Lower leg skin (tissue), 3 donors: Measurements from ENCODE around the gene ZFP14.

Experiments used
- POLR2A ChIP-seq, 2 donors: fragments of 450-650 bp; IDR thresholded peaks; one replicate each; pipeline ENCODE4 v1.6.1; 2016 to 2017; ENCODE audit warnings: antibody characterized with exemption in 2 of 2, mild to moderate bottlenecking in 1 of 2, moderate library complexity in 1 of 2
- TF ChIP-seq, protein P1 (sequence below), 3 donors: fragments of 450-650 bp; IDR thresholded peaks; one replicate each; pipeline ENCODE4 v1.5.1; 2016; ENCODE audit warnings: antibody characterized with exemption in 3 of 3, mild to moderate bottlenecking in 3 of 3, moderate library complexity in 2 of 3

DNA sequence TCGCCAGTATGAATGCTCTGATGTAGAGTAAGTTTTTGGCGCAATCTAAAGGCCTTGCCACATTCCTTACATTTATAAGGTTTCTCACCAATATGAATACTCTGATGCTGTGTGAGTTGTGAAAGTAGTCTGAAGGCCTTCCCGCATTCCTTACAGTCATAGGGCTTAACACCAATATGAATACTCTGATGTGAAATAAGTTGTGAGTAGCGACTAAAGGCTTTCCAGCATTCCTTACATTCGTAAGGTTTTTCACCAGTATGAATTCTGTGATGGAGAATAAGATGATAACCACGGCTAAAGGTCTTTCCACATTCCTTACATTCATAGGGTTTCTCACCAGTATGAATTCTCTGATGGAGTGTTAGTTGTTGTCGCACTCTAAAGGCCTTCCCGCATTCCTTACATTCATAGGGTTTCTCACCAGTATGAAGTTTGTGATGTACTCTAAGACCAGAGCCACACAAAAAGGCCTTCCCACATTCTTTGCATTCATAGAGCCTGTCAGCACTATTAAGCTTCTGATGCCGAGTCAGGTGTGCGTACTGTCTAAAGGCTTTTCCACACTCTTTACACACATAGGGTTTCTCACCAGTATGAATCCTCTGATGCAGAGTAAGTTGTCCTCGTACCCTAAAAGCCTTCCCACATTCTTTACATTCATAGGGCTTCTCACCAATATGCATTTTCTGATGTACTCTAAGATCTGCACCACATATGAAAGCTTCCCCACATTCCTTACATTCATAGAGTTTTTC, 14.1 kb upstream of the ZFP14 start:
- no peak for TF ChIP-seq POLR2A (IDR thresholded peaks at IDR 0.05)
- TF ChIP-seq, protein P1, sequence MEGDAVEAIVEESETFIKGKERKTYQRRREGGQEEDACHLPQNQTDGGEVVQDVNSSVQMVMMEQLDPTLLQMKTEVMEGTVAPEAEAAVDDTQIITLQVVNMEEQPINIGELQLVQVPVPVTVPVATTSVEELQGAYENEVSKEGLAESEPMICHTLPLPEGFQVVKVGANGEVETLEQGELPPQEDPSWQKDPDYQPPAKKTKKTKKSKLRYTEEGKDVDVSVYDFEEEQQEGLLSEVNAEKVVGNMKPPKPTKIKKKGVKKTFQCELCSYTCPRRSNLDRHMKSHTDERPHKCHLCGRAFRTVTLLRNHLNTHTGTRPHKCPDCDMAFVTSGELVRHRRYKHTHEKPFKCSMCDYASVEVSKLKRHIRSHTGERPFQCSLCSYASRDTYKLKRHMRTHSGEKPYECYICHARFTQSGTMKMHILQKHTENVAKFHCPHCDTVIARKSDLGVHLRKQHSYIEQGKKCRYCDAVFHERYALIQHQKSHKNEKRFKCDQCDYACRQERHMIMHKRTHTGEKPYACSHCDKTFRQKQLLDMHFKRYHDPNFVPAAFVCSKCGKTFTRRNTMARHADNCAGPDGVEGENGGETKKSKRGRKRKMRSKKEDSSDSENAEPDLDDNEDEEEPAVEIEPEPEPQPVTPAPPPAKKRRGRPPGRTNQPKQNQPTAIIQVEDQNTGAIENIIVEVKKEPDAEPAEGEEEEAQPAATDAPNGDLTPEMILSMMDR (IDR thresholded peaks at IDR 0.05): no peak
